H9 (cell line): Measurements from ENCODE around the gene SLC4A1. TPM values are rescaled to one million over a fixed set of nuclear protein-coding genes. Genes with fewer than 3 reads are reported as not detected.
A peak's percentile ranks its signal among the peaks of the same experiment; 100 is the strongest.

Source experiments
- DNase-seq: peaks from one replicate; pipeline ENCODE4 v3.0.0-alpha.2; 2017
- H2AFZ ChIP-seq: one replicate; pipeline ENCODE4 v1.6.1; 2013; ENCODE audit warnings: mild to moderate bottlenecking, low read length, control low read depth, moderate library complexity
- H2AK5ac ChIP-seq: 2 replicates; pipeline ENCODE4 v1.6.1; 2013; ENCODE audit warnings: low read length, control low read depth, mixed read lengths; ENCODE audit not compliant: insufficient read length
- H2BK120ac ChIP-seq: one replicate; pipeline ENCODE4 v1.6.1; 2013; ENCODE audit warnings: low read depth, mild to moderate bottlenecking, low read length, control low read depth, inconsistent platforms; ENCODE audit not compliant: poor library complexity, severe bottlenecking
- H2BK12ac ChIP-seq: 2 replicates; pipeline ENCODE4 v1.6.1; 2013; ENCODE audit warnings: low read length, control low read depth, mixed read lengths, low read depth; ENCODE audit not compliant: insufficient read length
- H2BK15ac ChIP-seq: 2 replicates; pipeline ENCODE4 v1.6.1; 2013; ENCODE audit warnings: low read depth, low read length, control low read depth
- H2BK20ac ChIP-seq: one replicate; pipeline ENCODE4 v1.6.1; 2013; ENCODE audit warnings: low read depth, mild to moderate bottlenecking, low read length, control low read depth, inconsistent platforms; ENCODE audit not compliant: poor library complexity, severe bottlenecking
- H2BK5ac ChIP-seq: 2 replicates; pipeline ENCODE4 v1.6.1; 2013; ENCODE audit warnings: low read length, control low read depth, mixed read lengths; ENCODE audit not compliant: insufficient read length
- H3K14ac ChIP-seq: 2 replicates; pipeline ENCODE4 v1.6.1; 2013; ENCODE audit warnings: low read length, control low read depth; ENCODE audit not compliant: insufficient read depth
- H3K18ac ChIP-seq: 2 replicates; pipeline ENCODE4 v1.6.1; 2013; ENCODE audit warnings: low read depth, mild to moderate bottlenecking, mixed read lengths, low read length, control low read depth; ENCODE audit not compliant: insufficient read length
- H3K23ac ChIP-seq: 2 replicates; pipeline ENCODE4 v1.6.1; 2013; ENCODE audit warnings: low read length, control low read depth, mixed read lengths, low read depth; ENCODE audit not compliant: insufficient read length
- H3K23me2 ChIP-seq: 2 replicates; pipeline ENCODE4 v1.6.1; 2013; ENCODE audit warnings: low read depth, mild to moderate bottlenecking, mixed read lengths, low read length, control low read depth; ENCODE audit not compliant: insufficient read length, poor library complexity, severe bottlenecking
- H3K27ac ChIP-seq: 2 replicates; pipeline ENCODE4 v1.5.1; 2013; ENCODE audit warnings: low read length, control low read depth, mixed read lengths, low read depth; ENCODE audit not compliant: insufficient read length
- H3K27me3 ChIP-seq: 2 replicates; pipeline ENCODE4 v1.6.1; 2013; ENCODE audit warnings: low read length, control low read depth, inconsistent platforms; ENCODE audit not compliant: insufficient read depth
- H3K4ac ChIP-seq: 2 replicates; pipeline ENCODE4 v1.6.1; 2013; ENCODE audit warnings: low read depth, mild to moderate bottlenecking, control low read depth, inconsistent platforms, low read length, moderate library complexity
- H3K4me1 ChIP-seq: 2 replicates; pipeline ENCODE4 v1.6.1; 2013; ENCODE audit warnings: low read length, control low read depth, inconsistent platforms; ENCODE audit not compliant: insufficient read depth
- H3K4me2 ChIP-seq: 2 replicates; pipeline ENCODE4 v1.6.1; 2013; ENCODE audit warnings: low read length, control low read depth, mixed read lengths; ENCODE audit not compliant: insufficient read length, insufficient read depth
- H3K56ac ChIP-seq: 2 replicates; pipeline ENCODE4 v1.6.1; 2013; ENCODE audit warnings: low read depth, mild to moderate bottlenecking, mixed read lengths, low read length, control low read depth; ENCODE audit not compliant: insufficient read length
- H3K79me1 ChIP-seq: 2 replicates; pipeline ENCODE4 v1.6.1; 2013; ENCODE audit warnings: low read depth, mild to moderate bottlenecking, moderate library complexity, low read length, control low read depth, inconsistent platforms; ENCODE audit not compliant: insufficient read depth, poor library complexity, severe bottlenecking
- H3K79me2 ChIP-seq: 2 replicates; pipeline ENCODE4 v1.6.1; 2013; ENCODE audit warnings: low read length, control low read depth, inconsistent platforms; ENCODE audit not compliant: insufficient read depth
- H3K9ac ChIP-seq: 2 replicates; pipeline ENCODE4 v1.6.1; 2013; ENCODE audit warnings: low read length, control low read depth, mixed read lengths; ENCODE audit not compliant: insufficient read length; ENCODE audit errors: extremely low read depth
- H3K9me3 ChIP-seq: one replicate; pipeline ENCODE4 v1.6.1; 2013; ENCODE audit warnings: low read depth, low read length, inconsistent platforms; ENCODE audit not compliant: control insufficient read depth
- H3T11ph ChIP-seq: one replicate; pipeline ENCODE4 v1.6.1; 2013; ENCODE audit warnings: mild to moderate bottlenecking, low read length, control low read depth, inconsistent platforms
- H4K20me1 ChIP-seq: one replicate; pipeline ENCODE4 v1.6.1; 2013; ENCODE audit not compliant: control insufficient read depth, insufficient read length, insufficient read depth
- H4K5ac ChIP-seq: 2 replicates; pipeline ENCODE4 v1.6.1; 2013; ENCODE audit warnings: low read depth, mild to moderate bottlenecking, mixed read lengths, low read length, control low read depth; ENCODE audit not compliant: insufficient read length
- H4K8ac ChIP-seq: replicated peaks from 2 replicates; pipeline ENCODE4 v1.6.1; 2013; ENCODE audit warnings: low read length, control low read depth, mixed read lengths, low read depth; ENCODE audit not compliant: insufficient read length
- H4K91ac ChIP-seq: 2 replicates; pipeline ENCODE4 v1.6.1; 2013; ENCODE audit warnings: low read depth, mild to moderate bottlenecking, moderate library complexity, mixed read lengths, low read length, control low read depth; ENCODE audit not compliant: insufficient read length
- H3K27ac Mint-ChIP-seq, 3 experiments: 2 replicates in 2 of 3; 3 replicates in 1 of 3; pipeline ENCODE4 v1.8.0; 2020 to 2021; ENCODE audit warnings: mixed read lengths in 3 of 3, mild to moderate bottlenecking in 1 of 3, moderate library complexity in 1 of 3
- H3K27me3 Mint-ChIP-seq: 2 replicates; pipeline ENCODE4 v1.8.0; 2021; ENCODE audit warnings: low read depth, mild to moderate bottlenecking, moderate library complexity, mixed read lengths
- H3K36me3 Mint-ChIP-seq, 3 experiments: 2 replicates in 2 of 3; 3 replicates in 1 of 3; pipeline ENCODE4 v1.8.0; 2020 to 2021; ENCODE audit warnings: low read depth in 3 of 3, mixed read lengths in 3 of 3; ENCODE audit not compliant: insufficient read depth in 1 of 3
- H3K4me1 Mint-ChIP-seq, 2 experiments: 2 replicates each; pipeline ENCODE4 v1.8.0; 2020; ENCODE audit warnings: mixed read lengths in 2 of 2
- H3K4me3 Mint-ChIP-seq, 2 experiments: 2 replicates in 1 of 2; 3 replicates in 1 of 2; pipeline ENCODE4 v1.8.0; 2020 to 2021; ENCODE audit warnings: mild to moderate bottlenecking in 2 of 2, mixed read lengths in 2 of 2, moderate library complexity in 1 of 2
- H3K9me3 Mint-ChIP-seq, 2 experiments: 2 replicates in 1 of 2; 3 replicates in 1 of 2; pipeline ENCODE4 v1.8.0; 2020; ENCODE audit warnings: mild to moderate bottlenecking in 2 of 2, mixed read lengths in 2 of 2, moderate library complexity in 1 of 2
- WGBS: extraction: QIAGEN DNeasy Blood & Tissue Kit; methylation state at CpG from one replicate; pipeline ENCODE4 v1.1.7; 2013; ENCODE audit warnings: missing lambda C conversion rate, low lambda C conversion rate, mixed read lengths; ENCODE audit not compliant: insufficient read length; ENCODE audit errors: extremely low coverage; 5-methylcytosine and 5-hydroxymethylcytosine counted together
- total RNA-seq: library from RNA; stranded (reverse); gene quantifications from 2 replicates; pipeline ENCODE4 v1.2.1, GENCODE V29; 2021
- TF ChIP-seq, protein P1 (sequence below): fragments of 200-600 bp; sonication (generic); conservative IDR thresholded peaks from 3 replicates; pipeline ENCODE4 v1.8.0; 2021; ENCODE audit warnings: antibody characterized with exemption, mild to moderate bottlenecking

The SLC4A1 gene
- total RNA-seq, 1 experiment from 2014 or later: not detected

DNA sequence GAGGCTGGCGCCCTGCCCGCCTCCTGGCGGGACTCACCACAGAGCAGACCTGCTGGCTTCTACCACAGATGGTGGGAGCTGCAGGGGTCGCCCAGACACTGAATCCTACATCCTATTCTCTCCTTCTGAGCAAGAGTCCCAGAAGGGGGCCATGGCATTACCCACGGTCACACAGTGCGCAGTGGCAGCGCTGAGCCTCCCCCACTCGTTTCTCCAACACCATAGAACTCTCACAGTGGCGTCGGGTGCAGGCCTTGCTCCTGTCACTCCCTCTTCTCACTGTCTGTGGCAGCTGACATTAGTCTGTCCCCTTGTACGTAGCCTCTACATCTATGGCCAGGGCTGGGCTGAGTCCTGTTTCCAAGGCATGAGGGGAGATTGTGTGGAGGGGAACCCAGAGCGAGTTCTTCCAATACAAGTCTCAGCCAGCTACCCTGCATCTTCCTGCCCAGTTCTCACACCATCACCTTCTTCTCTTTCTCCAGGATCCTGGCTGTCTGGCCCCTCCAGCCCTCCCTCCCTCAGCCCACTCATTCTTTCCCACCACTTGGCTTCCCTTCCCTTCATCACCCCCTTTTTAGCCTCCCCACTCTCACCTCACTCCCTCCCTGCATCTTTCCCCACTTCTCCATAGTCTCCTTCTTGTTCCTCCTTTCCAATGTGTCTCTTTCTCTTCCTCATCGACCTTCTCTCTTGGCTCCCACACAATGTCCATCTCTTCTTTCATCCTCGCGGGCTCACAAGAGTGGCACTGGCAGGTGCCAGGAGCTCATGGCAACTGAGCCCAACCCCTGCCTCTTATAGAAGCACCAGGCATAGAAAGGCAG lies 54.3 kb downstream of the SLC4A1 start:
- Histone ChIP-seq H4K5ac (no peak overlapping the region), H3K79me2 (peaks cover 6% of the 10 kb centered on the region; the same call in 1 of the 2 replicates), H3K14ac (no peak overlapping the region), H4K20me1 (no peaks in the 10 kb centered on the region), H3K18ac (no peak overlapping the region), H3K4me2 (no peak overlapping the region), H2BK5ac (no peak overlapping the region), H2BK15ac (no peak overlapping the region), H4K8ac (no peak overlapping the region), H2BK12ac (no peak overlapping the region), H3K23me2 (peaks cover 6% of the 10 kb centered on the region), H2AK5ac (no peak overlapping the region), H3K9ac (no peak overlapping the region), H3K4me1 (0 out of 2 replicates have a peak, but pooled peaks cover 4% of the 10 kb centered on the region), H3K9me3 (no peaks in the 10 kb centered on the region), H2AFZ (no peak overlapping the region), H2BK20ac (no peak overlapping the region), H3K56ac (no peak overlapping the region), H3K23ac (no peak overlapping the region), H3T11ph (no peak overlapping the region), H3K4ac (no peak overlapping the region), H4K91ac (no peak overlapping the region), H3K27ac (no peak overlapping the region), H2BK120ac (no peak overlapping the region), H3K27me3 (no peaks in the 10 kb centered on the region), H3K79me1 (peaks cover 6% of the 10 kb centered on the region)
- no peak for DNase-seq
- no peaks in the 10 kb centered on the region for H3K27me3 Mint-ChIP-seq
- peak overlapping the region in 1 of 2 experiments; percentile 6; a peak in 1 of 5 replicates for H3K4me3 Mint-ChIP-seq
- no peaks in the 10 kb centered on the region for H3K9me3 Mint-ChIP-seq
- peak overlapping the region in 2 of 3 experiments; percentile 65 to 85; a peak in 4 of 7 replicates for H3K27ac Mint-ChIP-seq
- WGBS: no CpG with 5 or more reads among the region's 15 CpGs
- H3K4me1 Mint-ChIP-seq: peaks cover 12 to 29% of the 10 kb centered on the region in 2 experiments
- peaks cover 36 to 86% (median 80%) of the 10 kb centered on the region in 3 experiments for H3K36me3 Mint-ChIP-seq
- TF ChIP-seq, protein P1, sequence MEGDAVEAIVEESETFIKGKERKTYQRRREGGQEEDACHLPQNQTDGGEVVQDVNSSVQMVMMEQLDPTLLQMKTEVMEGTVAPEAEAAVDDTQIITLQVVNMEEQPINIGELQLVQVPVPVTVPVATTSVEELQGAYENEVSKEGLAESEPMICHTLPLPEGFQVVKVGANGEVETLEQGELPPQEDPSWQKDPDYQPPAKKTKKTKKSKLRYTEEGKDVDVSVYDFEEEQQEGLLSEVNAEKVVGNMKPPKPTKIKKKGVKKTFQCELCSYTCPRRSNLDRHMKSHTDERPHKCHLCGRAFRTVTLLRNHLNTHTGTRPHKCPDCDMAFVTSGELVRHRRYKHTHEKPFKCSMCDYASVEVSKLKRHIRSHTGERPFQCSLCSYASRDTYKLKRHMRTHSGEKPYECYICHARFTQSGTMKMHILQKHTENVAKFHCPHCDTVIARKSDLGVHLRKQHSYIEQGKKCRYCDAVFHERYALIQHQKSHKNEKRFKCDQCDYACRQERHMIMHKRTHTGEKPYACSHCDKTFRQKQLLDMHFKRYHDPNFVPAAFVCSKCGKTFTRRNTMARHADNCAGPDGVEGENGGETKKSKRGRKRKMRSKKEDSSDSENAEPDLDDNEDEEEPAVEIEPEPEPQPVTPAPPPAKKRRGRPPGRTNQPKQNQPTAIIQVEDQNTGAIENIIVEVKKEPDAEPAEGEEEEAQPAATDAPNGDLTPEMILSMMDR: no peak
